ENCODE measurements around the gene N4BP3.

Gene N4BP3

DNA sequence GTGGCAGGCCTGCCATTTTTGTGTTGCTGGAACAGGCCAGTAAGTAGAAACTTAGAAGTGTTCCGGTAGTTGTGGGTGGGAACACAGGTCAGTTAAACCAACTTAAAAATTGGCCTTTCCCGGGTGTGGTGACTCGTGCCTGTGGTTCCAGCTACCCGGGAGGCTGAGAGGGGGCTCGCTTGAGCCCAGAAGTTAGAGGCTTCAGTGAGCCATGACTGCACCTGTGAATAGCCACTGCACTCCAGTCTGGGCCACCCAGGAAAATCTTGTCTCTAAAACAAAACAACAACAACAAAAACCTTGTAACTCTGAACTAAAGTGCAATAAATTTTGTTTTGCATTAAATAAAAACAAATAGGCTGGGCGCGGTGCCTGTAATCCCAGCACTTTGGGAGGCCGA is 41.7 kb downstream of the N4BP3 start:
- no peak overlapping the region for H3K4me3 ChIP-seq (ENCODE audit: low read depth, low read length)
- DNase-seq (ENCODE audit: low read depth) = peak; percentile 37
- TF ChIP-seq MYC (IDR thresholded peaks at IDR 0.05; ENCODE audit: low read depth, low read length) = no peak
- no peak for TF ChIP-seq POLR2A (IDR thresholded peaks at IDR 0.05; ENCODE audit: extremely low read depth, insufficient read length)
- TF ChIP-seq, protein P1, sequence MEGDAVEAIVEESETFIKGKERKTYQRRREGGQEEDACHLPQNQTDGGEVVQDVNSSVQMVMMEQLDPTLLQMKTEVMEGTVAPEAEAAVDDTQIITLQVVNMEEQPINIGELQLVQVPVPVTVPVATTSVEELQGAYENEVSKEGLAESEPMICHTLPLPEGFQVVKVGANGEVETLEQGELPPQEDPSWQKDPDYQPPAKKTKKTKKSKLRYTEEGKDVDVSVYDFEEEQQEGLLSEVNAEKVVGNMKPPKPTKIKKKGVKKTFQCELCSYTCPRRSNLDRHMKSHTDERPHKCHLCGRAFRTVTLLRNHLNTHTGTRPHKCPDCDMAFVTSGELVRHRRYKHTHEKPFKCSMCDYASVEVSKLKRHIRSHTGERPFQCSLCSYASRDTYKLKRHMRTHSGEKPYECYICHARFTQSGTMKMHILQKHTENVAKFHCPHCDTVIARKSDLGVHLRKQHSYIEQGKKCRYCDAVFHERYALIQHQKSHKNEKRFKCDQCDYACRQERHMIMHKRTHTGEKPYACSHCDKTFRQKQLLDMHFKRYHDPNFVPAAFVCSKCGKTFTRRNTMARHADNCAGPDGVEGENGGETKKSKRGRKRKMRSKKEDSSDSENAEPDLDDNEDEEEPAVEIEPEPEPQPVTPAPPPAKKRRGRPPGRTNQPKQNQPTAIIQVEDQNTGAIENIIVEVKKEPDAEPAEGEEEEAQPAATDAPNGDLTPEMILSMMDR (IDR thresholded peaks at IDR 0.05; ENCODE audit: low read depth, low read length) = no peak
- TF ChIP-seq, protein P2, sequence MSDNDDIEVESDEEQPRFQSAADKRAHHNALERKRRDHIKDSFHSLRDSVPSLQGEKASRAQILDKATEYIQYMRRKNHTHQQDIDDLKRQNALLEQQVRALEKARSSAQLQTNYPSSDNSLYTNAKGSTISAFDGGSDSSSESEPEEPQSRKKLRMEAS (IDR thresholded peaks at IDR 0.05; ENCODE audit: low read depth, low read length) = no peak

DNA sequence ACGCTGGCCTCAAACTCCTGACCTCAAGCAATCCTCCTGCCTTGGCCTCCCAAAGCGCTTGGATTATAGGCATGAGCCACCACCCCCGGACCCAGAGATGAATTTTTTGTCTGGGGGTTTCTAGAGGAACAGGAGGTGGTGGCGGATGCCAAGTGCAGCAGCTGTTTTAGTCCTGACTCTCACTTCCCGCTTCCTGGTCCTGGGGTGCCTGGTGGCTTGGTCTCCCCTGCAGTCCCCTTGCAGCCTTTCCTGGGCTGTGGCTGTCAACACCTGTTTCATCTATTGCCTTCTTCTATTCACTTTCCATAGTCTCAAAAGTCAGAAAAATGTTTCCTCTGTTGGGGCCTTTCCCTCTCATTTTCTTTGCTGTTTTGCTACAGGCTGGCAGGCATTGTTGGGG is 46.8 kb downstream of the N4BP3 start:
- DNase-seq (ENCODE audit: low read depth) = no peak
- TF ChIP-seq, protein P1 (IDR thresholded peaks at IDR 0.05; ENCODE audit: low read depth, low read length) = no peak
- TF ChIP-seq POLR2A (IDR thresholded peaks at IDR 0.05; ENCODE audit: extremely low read depth, insufficient read length) (no peak), MYC (IDR thresholded peaks at IDR 0.05; ENCODE audit: low read depth, low read length) (no peak)
- TF ChIP-seq, protein P2 (IDR thresholded peaks at IDR 0.05; ENCODE audit: low read depth, low read length) = no peak
- H3K4me3 ChIP-seq (ENCODE audit: low read depth, low read length) = no peak overlapping the region

DNA sequence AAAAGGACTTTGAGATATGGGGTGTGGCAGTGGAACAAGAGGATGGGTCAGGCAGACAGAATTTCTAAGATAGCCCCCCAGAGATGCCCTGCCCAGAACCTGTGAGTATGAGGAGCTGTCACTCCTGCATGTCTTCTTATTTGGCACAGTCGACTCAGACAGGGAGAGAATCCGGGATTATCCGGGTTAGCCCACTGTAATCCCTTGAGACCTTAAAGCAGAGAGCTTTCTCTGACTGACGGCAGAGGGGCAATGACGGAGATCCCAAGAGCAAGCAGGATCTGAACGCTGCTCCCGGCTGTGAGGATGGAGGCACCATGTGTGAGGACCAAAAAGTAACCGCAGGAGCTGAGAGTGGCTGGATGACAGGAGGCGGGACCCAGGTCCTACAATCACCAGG is 49.1 kb downstream of the N4BP3 start:
- no peak for DNase-seq (ENCODE audit: low read depth)
- no peak overlapping the region for H3K4me3 ChIP-seq (ENCODE audit: low read depth, low read length)
- TF ChIP-seq MYC (IDR thresholded peaks at IDR 0.05; ENCODE audit: low read depth, low read length) (no peak), POLR2A (IDR thresholded peaks at IDR 0.05; ENCODE audit: extremely low read depth, insufficient read length) (no peak)
- TF ChIP-seq, protein P2 (IDR thresholded peaks at IDR 0.05; ENCODE audit: low read depth, low read length) = no peak
- TF ChIP-seq, protein P1 (IDR thresholded peaks at IDR 0.05; ENCODE audit: low read depth, low read length) = no peak

DNA sequence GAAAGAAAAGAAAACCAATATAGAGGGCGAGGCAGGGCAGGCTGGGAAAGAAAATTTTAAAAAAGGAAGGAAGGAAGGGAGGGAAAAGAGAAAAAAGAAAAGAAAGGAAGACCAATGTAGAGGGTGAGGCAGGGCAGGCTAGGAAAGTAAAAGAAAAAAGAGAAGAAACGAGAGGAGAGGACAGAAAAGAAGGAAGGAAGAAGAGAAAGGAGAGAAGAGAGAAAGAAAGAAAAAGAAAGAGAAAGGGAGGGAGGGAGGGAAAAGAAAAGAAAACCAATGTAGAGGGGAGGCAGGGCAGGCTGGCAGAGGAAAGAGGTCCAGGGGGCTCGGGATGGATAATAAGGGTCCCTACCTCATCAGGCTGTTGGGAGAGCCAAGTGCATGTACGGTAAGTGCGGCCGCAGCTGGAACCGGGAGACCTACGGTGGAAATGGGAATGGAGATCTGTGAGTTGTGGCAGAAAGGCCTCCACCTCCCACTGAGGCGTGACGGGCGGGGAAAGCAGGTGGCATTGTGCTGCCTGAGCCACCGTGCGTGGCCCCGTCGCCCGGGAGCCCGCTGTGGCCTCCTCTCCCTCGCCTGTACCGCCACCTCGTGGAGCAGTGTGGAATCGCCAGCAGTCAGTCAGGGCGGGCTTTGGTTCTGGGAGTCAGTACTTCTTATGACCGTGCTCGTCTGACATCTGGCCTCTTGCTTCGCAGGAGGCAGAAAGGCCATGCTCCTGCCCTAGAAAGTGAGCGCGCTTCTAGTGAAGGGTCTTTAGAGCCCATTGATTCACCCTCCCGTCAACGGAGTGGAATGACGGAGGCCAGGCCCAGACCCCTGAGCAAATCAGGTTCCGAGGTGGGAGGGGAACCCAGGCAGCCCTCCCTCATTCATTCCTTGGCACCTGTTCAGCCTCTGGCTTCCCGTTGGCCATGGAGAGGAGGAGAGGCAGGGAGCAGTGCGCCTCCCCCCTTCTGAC is 50.7 kb downstream of the N4BP3 start:
- TF ChIP-seq, protein P1 (IDR thresholded peaks at IDR 0.05; ENCODE audit: low read depth, low read length) = peak; percentile 94
- peak; percentile 59 for TF ChIP-seq MYC (IDR thresholded peaks at IDR 0.05; ENCODE audit: low read depth, low read length)
- no peak for TF ChIP-seq POLR2A (IDR thresholded peaks at IDR 0.05; ENCODE audit: extremely low read depth, insufficient read length)
- TF ChIP-seq, protein P2 (IDR thresholded peaks at IDR 0.05; ENCODE audit: low read depth, low read length) = peak; percentile 77
- H3K4me3 ChIP-seq (ENCODE audit: low read depth, low read length) = no peak overlapping the region
- peak; percentile 80 for DNase-seq (ENCODE audit: low read depth)

DNA sequence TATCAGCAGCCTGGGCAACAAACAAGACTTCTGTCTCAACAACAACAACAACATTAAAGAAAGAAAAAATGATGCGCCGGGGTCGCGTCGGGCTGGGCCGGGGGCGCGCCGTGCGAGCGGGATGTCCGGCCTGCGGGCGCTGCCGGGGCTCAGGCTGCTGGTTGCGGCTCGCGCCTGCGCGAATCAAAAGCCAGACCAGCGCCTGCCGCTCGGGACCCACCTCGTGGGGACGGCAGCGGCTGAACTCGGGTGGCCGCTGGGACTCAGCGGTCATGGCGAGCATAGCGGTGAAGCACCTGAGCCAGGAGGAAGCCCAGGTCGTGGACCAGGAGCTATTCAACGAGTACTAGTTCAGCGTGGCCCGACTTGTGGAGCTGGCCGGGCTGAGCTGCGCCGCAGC is 52.2 kb downstream of the N4BP3 start:
- TF ChIP-seq POLR2A (IDR thresholded peaks at IDR 0.05; ENCODE audit: extremely low read depth, insufficient read length) (no peak), MYC (IDR thresholded peaks at IDR 0.05; ENCODE audit: low read depth, low read length) (no peak)
- TF ChIP-seq, protein P2 (IDR thresholded peaks at IDR 0.05; ENCODE audit: low read depth, low read length) = no peak
- TF ChIP-seq, protein P1 (IDR thresholded peaks at IDR 0.05; ENCODE audit: low read depth, low read length) = no peak
- no peak overlapping the region for H3K4me3 ChIP-seq (ENCODE audit: low read depth, low read length)
- no peak for DNase-seq (ENCODE audit: low read depth)

Data from NB4 (cell line).